Fibroblast of the aortic adventitia (primary cell): Measurements from ENCODE around the gene LYSMD1. TPM values are rescaled to one million over a fixed set of nuclear protein-coding genes. Genes with fewer than 3 reads are reported as not detected.

Source experiments
- DNase-seq: peaks from one replicate; pipeline ENCODE4 v3.0.0-alpha.2; 2010; ENCODE audit warnings: low read depth
- H3K4me3 ChIP-seq: 2 replicates; pipeline ENCODE4 v1.5.1; 2011; ENCODE audit warnings: low read depth, mild to moderate bottlenecking, control low read depth, low read length, moderate library complexity
- CTCF ChIP-seq: IDR thresholded peaks from 2 replicates; pipeline ENCODE4 v1.5.1; 2011; ENCODE audit warnings: mild to moderate bottlenecking, low read length, control low read depth, inconsistent platforms; ENCODE audit not compliant: insufficient read depth
- total RNA-seq: library from RNA; depleted of rRNA; stranded (reverse); fragments of >200 nt; gene quantifications from 2 replicates; pipeline ENCODE4 v1.2.3, GENCODE V29; 2012; ENCODE audit warnings: low replicate concordance

Gene LYSMD1
- total RNA-seq, 1 donor: 7.5 TPM

DNA sequence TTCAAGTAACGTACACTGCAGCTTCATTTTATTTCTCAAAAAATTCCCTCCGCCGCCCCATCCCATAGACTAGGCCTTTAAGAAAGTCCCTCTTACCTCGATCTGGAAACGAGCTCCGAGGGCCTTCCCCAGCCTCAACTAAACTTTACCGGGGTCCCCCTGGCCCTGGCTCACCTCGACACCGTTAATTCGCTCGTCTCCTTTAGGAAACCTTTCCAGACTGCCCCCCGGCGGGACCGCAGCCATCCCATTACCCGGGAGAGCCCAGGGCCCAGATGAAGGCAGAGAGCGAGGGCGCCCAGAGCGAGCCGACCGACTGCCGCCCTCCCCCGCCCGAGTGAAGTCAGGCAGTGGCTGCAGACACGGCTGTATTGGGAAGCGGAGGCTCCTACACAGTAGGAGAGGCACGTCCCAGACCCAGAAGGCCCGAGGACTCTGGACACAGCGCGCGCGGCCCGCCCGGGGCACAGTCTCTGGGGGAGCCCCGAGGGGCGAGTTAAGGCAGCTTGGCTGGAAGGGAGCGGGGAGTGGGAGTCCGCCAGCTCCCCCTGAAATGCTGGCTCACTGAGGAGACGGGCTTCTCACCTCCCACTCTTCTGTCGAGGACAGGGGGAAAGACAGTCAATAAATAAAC, 33.9 kb downstream of the LYSMD1 start:
- no peak overlapping the region for H3K4me3 ChIP-seq
- DNase-seq: no peak
- TF ChIP-seq CTCF: no peak

DNA sequence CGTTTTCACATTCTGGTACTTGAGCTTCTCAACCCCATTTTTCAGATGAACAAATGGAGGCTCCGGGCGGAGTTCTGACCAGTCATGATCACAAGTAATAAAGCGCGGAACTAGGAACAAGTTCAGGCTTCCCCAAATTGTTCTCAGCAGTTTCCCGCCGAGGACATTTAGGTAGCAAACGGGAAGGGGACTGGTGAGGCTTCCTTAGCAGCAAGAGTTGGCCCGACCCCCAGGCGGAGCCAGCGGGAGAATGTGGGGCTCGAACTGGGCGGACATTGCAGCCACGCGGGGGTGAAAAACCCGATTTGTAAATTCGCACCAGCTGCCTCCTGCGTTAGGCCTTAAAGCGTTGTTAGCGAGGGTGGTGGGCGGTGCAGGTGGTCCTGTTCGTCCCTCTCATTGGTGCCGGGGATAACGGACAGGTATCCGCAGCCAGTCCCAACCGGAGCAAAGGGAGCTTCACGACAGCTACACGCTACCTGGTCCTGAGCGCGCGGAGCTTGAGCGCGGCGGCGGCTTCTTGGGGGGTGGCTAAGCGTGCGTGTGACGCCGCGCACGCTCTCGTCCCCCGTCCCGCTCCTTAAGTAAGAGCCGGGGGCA, 34.6 kb downstream of the LYSMD1 start:
- TF ChIP-seq CTCF: no peak
- DNase-seq: peak; percentile 32
- no peak overlapping the region for H3K4me3 ChIP-seq

- H3K4me3 ChIP-seq: no peak overlapping the region
- DNase-seq: no peak
- no peak for TF ChIP-seq CTCF
These were observed 36.9 kb downstream of the LYSMD1 start for GRCh38 chr1:151128800-151129199.

GRCh38 chr1:151124763-151125403, 40.8 kb downstream of the LYSMD1 start:
- no peak overlapping the region for H3K4me3 ChIP-seq
- no peak for DNase-seq
- TF ChIP-seq CTCF: no peak

DNA sequence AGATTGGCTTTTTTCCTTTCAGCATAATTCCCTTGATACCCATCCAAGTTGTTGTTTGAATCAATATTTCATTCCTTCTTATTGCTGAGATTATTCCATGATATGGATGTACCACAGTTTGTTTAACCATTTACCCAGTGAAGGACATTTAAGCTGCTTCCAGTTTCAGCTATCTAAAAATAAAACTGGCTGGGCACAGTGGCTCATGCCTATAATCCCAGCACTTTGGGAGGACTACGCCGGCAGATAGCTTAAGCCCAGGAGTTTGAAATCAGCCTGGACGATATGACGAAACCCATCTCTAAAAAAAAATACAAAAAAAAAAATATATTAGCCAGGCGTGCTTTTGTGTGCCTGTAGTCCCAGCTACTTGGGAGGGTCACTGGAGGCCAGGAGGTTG, 51.8 kb downstream of the LYSMD1 start:
- no peak for TF ChIP-seq CTCF
- no peak overlapping the region for H3K4me3 ChIP-seq
- DNase-seq: no peak

Other genes starting within 250 kb of the LYSMD1 start
- gene SETDB1, start 239.5 kb downstream of the LYSMD1 start, total RNA-seq: 30.7 and 43.0 TPM in 2 replicates
- gene CERS2, start 191.1 kb downstream of the LYSMD1 start, total RNA-seq: 26.1 and 138 TPM in 2 replicates
- gene ANXA9, start 183.6 kb downstream of the LYSMD1 start, total RNA-seq: 0.09 and 0.49 TPM in 2 replicates
- gene MINDY1, start 159.0 kb downstream of the LYSMD1 start, total RNA-seq: 10.9 and 16.4 TPM in 2 replicates
- 3.4 and 10.8 TPM in 2 replicates for gene PRUNE1, start 157.5 kb downstream of the LYSMD1 start, total RNA-seq
- gene BNIPL, start 129.3 kb downstream of the LYSMD1 start, total RNA-seq: 0.18 and 0.33 TPM in 2 replicates
- gene C1orf56, start 118.2 kb downstream of the LYSMD1 start, total RNA-seq: 0.82 and 3.3 TPM in 2 replicates
- 33.8 and 42.3 TPM in 2 replicates for gene CDC42SE1, start 106.3 kb downstream of the LYSMD1 start, total RNA-seq
- gene MLLT11, start 105.5 kb downstream of the LYSMD1 start, total RNA-seq: 2.0 and 6.1 TPM in 2 replicates
- 5.2 and 14.6 TPM in 2 replicates for gene GABPB2, start 95.1 kb downstream of the LYSMD1 start, total RNA-seq
- gene SEMA6C, start 19.3 kb downstream of the LYSMD1 start, total RNA-seq: 1.6 and 2.9 TPM in 2 replicates
- not detected in 2 replicates for gene TNFAIP8L2, start 9.3 kb downstream of the LYSMD1 start, total RNA-seq
- gene SCNM1, start 242 bp upstream of the LYSMD1 start, total RNA-seq: 38.0 and 48.4 TPM in 2 replicates
- gene TMOD4, start 10.1 kb upstream of the LYSMD1 start, total RNA-seq: 0.54 TPM in 1 of 2 replicates, not detected in the other
- 9.2 and 42.8 TPM in 2 replicates for gene VPS72, start 24.3 kb upstream of the LYSMD1 start, total RNA-seq
- gene PIP5K1A, start 32.6 kb upstream of the LYSMD1 start, total RNA-seq: 56.4 and 86.4 TPM in 2 replicates
- gene PSMD4, start 88.8 kb upstream of the LYSMD1 start, total RNA-seq: 111 and 139 TPM in 2 replicates
- 7.0 and 14.2 TPM in 2 replicates for gene ZNF687, start 116.4 kb upstream of the LYSMD1 start, total RNA-seq
- 38.8 and 41.0 TPM in 2 replicates for gene PI4KB, start 161.5 kb upstream of the LYSMD1 start, total RNA-seq
- gene RFX5, start 181.3 kb upstream of the LYSMD1 start, total RNA-seq: 27.1 and 32.8 TPM in 2 replicates
- 26.8 and 70.5 TPM in 2 replicates for gene SELENBP1, start 206.8 kb upstream of the LYSMD1 start, total RNA-seq
- 281 and 892 TPM in 2 replicates for gene PSMB4, start 233.7 kb upstream of the LYSMD1 start, total RNA-seq